GM10248 (cell line): ENCODE data around the gene SLC29A3.
"Not testable (repeated sequence)": the region's sequence is repeated elsewhere in the genome, so short reads cannot be mapped to it uniquely, and the experiment has no call there.

Source experiments
- CTCF ChIA-PET: fragments of 300-600 bp; sonication (Branson Sonifier 250); formaldehyde crosslinking; extraction: SDS; loops from one replicate; lab custom pipeline; 2021; ENCODE audit warnings: antibody characterized with exemption; lab: Yijun Ruan, JAX
- POLR2A ChIA-PET: fragments of 350-650 bp; sonication (Branson Sonifier 250); formaldehyde crosslinking; extraction: SDS; loops from one replicate; lab custom pipeline; 2020; ENCODE audit warnings: antibody characterized with exemption; lab: Yijun Ruan, JAX
- DNase-seq: peaks from one replicate; pipeline ENCODE4 v3.0.0; 2012; ENCODE audit errors: extremely low spot score
- TF ChIP-seq, protein P1 (sequence below): IDR thresholded peaks from 2 replicates; pipeline ENCODE4 v1.5.1; 2012; ENCODE audit warnings: mild to moderate bottlenecking, low read depth; ENCODE audit errors: extremely low read depth, missing control alignments, control extremely low read depth

SLC29A3 gene

DNA sequence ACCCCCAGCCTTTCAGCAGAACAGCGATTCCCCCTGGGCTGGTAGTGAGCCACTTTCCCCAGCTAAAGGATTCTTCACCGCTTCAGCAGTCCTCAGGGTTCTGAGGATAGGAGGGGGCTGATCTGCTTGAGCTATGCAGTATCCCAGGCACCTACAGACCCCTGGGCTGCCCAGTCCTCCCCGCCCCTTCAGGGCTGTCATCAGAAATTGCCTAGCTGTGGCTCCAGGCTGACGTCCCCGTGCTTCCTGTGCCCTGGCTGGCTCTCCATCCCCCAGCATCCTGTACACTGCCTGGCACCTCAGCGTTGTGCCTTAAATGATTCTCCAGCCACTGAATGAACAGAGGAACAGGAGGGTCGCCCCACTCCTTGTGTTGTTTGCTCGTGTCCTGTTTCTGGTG lies 39.2 kb downstream of the SLC29A3 start:
- CTCF ChIA-PET: interaction anchor here (0.9 to 4.6 kb wide), 5 partner anchors 9 to 27 kb away, joined by 3 to 24 read pairs (median 11); no protein-coding TSS in a partner anchor
- TF ChIP-seq, protein P1, sequence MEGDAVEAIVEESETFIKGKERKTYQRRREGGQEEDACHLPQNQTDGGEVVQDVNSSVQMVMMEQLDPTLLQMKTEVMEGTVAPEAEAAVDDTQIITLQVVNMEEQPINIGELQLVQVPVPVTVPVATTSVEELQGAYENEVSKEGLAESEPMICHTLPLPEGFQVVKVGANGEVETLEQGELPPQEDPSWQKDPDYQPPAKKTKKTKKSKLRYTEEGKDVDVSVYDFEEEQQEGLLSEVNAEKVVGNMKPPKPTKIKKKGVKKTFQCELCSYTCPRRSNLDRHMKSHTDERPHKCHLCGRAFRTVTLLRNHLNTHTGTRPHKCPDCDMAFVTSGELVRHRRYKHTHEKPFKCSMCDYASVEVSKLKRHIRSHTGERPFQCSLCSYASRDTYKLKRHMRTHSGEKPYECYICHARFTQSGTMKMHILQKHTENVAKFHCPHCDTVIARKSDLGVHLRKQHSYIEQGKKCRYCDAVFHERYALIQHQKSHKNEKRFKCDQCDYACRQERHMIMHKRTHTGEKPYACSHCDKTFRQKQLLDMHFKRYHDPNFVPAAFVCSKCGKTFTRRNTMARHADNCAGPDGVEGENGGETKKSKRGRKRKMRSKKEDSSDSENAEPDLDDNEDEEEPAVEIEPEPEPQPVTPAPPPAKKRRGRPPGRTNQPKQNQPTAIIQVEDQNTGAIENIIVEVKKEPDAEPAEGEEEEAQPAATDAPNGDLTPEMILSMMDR: no peak
- DNase-seq: no peak
- POLR2A ChIA-PET: no interaction called here

DNA sequence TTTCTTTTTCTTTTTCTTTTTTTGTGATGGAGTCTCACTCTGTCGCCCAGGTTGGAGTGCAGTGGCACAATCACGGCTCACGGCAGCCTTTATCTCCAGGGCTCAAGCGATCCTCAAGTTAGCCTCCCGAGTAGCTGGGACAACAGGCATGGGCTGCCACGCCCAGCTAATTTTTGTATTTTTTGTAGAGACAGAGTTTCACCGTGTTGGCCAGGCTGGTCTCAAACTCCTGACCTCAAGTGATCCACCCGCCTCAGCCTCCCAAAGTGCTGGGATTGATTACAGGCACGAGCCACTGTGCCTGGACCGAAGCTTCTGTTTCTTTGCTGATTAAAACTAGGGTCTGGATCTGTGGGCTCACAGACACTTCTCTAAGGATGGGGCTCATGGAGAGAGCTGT lies 39.8 kb downstream of the SLC29A3 start:
- POLR2A ChIA-PET, DNase-seq: not testable (repeated sequence)
- CTCF ChIA-PET: interaction anchor here (0.9 to 4.6 kb wide), 8 partner anchors 8 to 349 kb away, joined by 3 to 24 read pairs (median 6); no protein-coding TSS in a partner anchor

DNA sequence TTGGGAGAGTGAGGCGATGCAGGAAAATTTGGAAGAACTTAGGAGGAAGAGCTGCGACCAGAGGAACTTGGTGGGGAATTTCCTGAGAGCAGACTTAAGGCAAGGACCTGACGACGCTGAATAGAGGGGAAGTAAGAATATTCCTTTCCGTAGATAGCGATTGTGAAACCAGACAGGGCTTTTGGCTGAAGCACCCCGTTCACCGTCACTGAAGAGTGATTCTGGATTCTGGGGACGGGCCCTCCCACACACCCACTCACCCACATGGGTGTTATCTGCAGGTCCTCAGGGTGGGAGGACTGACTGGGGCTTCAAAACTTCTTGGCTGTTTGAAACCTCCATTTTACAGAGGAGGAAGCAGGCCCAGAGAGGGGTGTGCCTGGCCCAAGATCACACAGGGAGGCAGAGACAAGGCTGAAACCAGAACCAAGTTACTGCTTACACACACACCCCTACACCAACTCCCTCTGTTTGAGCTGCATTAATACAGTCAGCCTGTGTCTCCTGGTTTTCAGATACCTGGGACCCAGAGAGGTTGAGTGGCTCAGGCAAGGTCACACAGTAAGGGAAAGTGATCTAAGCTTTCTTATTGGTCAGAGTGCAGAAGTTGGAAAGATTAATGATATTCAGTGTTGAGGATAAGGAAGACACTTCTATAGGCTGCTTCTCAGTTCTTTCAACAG lies 40.4 kb downstream of the SLC29A3 start:
- ChIA-PET POLR2A (no interaction called here), CTCF (interaction anchor here (1.3 to 4.6 kb wide), 6 partner anchors 9 to 349 kb away, joined by 3 to 24 read pairs (median 9); no protein-coding TSS in a partner anchor)
- TF ChIP-seq, protein P1: no peak
- peak; percentile 83 for DNase-seq

DNA sequence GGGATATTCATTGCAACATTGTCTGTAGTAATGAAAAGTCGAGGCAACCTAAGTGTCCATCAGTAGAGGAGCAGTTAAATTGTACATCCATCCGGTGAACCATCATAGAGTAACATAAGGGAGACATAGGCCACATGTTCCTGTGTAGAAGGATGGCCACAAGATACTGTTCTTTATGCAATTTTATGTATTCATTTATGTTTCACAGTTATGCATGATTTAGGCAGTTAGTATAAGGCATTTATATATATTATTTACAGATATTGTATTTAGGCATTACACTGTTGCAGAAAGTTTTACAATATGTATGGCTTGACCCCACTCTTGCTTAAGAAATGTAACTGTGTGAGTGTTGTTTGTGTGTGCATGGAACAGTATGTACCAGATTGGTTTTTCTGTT lies 41.7 kb downstream of the SLC29A3 start:
- ChIA-PET POLR2A (no interaction called here), CTCF (interaction anchor here (1.0 to 7.8 kb wide), 4 partner anchors 12 to 42 kb away, joined by 3 to 45 read pairs (median 14); partner anchors contain the start of gene SLC29A3)
- DNase-seq: no peak
- TF ChIP-seq, protein P1: no peak

DNA sequence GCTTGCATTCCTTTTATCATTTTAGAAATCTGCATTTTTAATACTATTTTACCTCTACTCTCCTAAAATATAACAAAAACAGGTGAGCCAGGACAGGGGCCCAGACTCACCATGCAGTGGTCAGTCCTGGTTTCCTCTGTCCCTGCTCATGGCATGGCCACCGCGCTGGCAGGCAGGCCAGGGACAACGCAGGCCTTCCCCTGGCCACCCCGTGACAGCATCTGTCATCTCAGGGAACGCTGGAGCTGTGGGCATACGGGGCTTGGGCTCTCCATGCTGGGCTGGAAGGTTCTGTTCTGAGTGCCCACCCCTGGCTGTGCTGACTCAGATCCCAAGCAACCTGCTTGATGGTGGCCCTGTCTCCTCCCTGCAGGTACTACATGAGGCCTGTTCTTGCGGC lies 42.5 kb downstream of the SLC29A3 start:
- TF ChIP-seq, protein P1: no peak
- ChIA-PET CTCF (interaction anchor here (1.1 to 7.8 kb wide), 4 partner anchors 11 to 23 kb away, joined by 3 to 45 read pairs (median 6); no protein-coding TSS in a partner anchor), POLR2A (no interaction called here)
- no peak for DNase-seq

DNA sequence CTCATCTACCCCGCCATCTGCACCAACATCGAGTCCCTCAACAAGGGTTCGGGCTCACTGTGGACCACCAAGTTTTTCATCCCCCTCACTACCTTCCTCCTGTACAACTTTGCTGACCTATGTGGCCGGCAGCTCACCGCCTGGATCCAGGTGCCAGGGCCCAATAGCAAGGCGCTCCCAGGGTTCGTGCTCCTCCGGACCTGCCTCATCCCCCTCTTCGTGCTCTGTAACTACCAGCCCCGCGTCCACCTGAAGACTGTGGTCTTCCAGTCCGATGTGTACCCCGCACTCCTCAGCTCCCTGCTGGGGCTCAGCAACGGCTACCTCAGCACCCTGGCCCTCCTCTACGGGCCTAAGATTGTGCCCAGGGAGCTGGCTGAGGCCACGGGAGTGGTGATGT lies 43.1 kb downstream of the SLC29A3 start:
- ChIA-PET CTCF (interaction anchor here (1.6 to 7.8 kb wide), 3 partner anchors 10 to 22 kb away, joined by 5 to 45 read pairs (median 6); no protein-coding TSS in a partner anchor), POLR2A (no interaction called here)
- DNase-seq: no peak
- TF ChIP-seq, protein P1: no peak

DNA sequence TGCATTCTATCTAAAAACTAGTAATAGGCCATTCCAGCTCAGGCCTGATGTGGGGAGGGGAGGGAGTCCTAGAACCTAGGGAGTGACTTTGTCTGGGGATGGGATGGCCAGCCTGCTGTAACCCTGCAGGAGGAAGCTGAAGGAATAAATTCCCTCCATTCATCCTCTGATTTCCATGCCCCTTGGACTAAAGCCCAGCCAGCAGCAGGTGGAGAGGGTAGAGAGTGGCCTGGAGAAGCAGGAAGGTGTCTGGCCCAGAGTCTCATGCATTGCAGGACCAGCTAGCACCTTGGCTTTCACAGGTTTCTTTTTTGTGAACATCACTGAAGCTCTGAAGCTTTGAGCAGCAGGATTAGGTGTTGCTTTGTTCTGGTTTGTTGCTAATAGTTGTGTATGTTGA lies 44.9 kb downstream of the SLC29A3 start:
- no peak for DNase-seq
- TF ChIP-seq, protein P1: no peak
- POLR2A ChIA-PET: no interaction called here
- CTCF ChIA-PET: interaction anchor here (1.1 to 7.8 kb wide), 6 partner anchors 11 to 462 kb away, joined by 3 to 45 read pairs (median 4); partner anchors contain the start of gene SLC29A3
